Naive B cell (primary cell): ENCODE results near the gene TIMM10B. TPM values are rescaled to one million over a fixed set of nuclear protein-coding genes. Genes with fewer than 3 reads are reported as not detected.
A peak's percentile ranks its signal among the peaks of the same experiment; 100 is the strongest.

Source experiments
- ATAC-seq, 2 donors: fragments of 150-1000 bp; cut with Tn5 transposase; 2 replicates each; pipeline ENCODE4 v1.10.0; 2021; ENCODE audit warnings: low read depth in 2 of 2, mild to moderate bottlenecking in 2 of 2, moderate library complexity in 2 of 2
- DNase-seq: peaks from one replicate; pipeline ENCODE4 v3.0.0; 2022
- H3K27ac Mint-ChIP-seq, 6 donors: one replicate each; pipeline ENCODE4 v1.8.0; 2020 to 2022; ENCODE audit warnings: mild to moderate bottlenecking in 6 of 6, mixed read lengths in 6 of 6, moderate library complexity in 5 of 6, inconsistent platforms in 2 of 6
- H3K27me3 Mint-ChIP-seq, 3 donors: one replicate each; pipeline ENCODE4 v1.8.0; 2021 to 2022; ENCODE audit warnings: mixed read lengths in 3 of 3, mild to moderate bottlenecking in 1 of 3
- H3K36me3 Mint-ChIP-seq, 2 donors: one replicate each; pipeline ENCODE4 v1.8.0; 2020 to 2022; ENCODE audit warnings: mixed read lengths in 2 of 2, inconsistent platforms in 1 of 2, mild to moderate bottlenecking in 1 of 2
- H3K4me1 Mint-ChIP-seq, 3 donors: one replicate each; pipeline ENCODE4 v1.8.0; 2020 to 2022; ENCODE audit warnings: mixed read lengths in 3 of 3, inconsistent platforms in 1 of 3, mild to moderate bottlenecking in 1 of 3, moderate library complexity in 1 of 3
- H3K4me3 Mint-ChIP-seq, 8 donors: one replicate each; pipeline ENCODE4 v1.8.0; 2020 to 2022; ENCODE audit warnings: mild to moderate bottlenecking in 8 of 8, mixed read lengths in 8 of 8, moderate library complexity in 8 of 8, inconsistent platforms in 2 of 8
- H3K9me3 Mint-ChIP-seq, 7 donors: one replicate each; pipeline ENCODE4 v1.8.0; 2020 to 2022; ENCODE audit warnings: mixed read lengths in 7 of 7, mild to moderate bottlenecking in 5 of 7, inconsistent platforms in 2 of 7, moderate library complexity in 1 of 7
- polyA plus RNA-seq, 6 donors: library from polyadenylated mRNA; unstranded; fragments of 300-500 nt; fragmentation: Illumina TruSeq; gene quantifications; one replicate each; pipeline ENCODE4 v1.2.3, GENCODE V29; 2021; ENCODE audit warnings: low read depth in 6 of 6

TIMM10B gene
- polyA plus RNA-seq, 6 donors from 2014 or later, result 22.0 to 43.4 (median 30.4) TPM

GRCh38 chr11:6475936-6476335, 5.4 kb upstream of the TIMM10B start:
- no peaks in the 10 kb centered on the region for H3K36me3 Mint-ChIP-seq
- ATAC-seq (no peak), DNase-seq (no peak)
- peaks cover 19 to 54% (median 42%) of the 10 kb centered on the region in 3 donors for H3K4me1 Mint-ChIP-seq
- no peaks in the 10 kb centered on the region for H3K27me3 Mint-ChIP-seq
- H3K27ac Mint-ChIP-seq, result peak overlapping the region in 3 of 6 donors; percentile 6 to 69 (median 47)
- H3K4me3 Mint-ChIP-seq, result peak overlapping the region in 2 of 8 donors; percentile 84 to 87
- no peaks in the 10 kb centered on the region for H3K9me3 Mint-ChIP-seq

GRCh38 chr11:6476571-6476970, 4.7 kb upstream of the TIMM10B start:
- H3K4me3 Mint-ChIP-seq, result peak overlapping the region in 1 of 8 donors; percentile 87
- no peaks in the 10 kb centered on the region for H3K27me3 Mint-ChIP-seq
- ATAC-seq (no peak), DNase-seq (no peak)
- H3K9me3 Mint-ChIP-seq, result no peaks in the 10 kb centered on the region
- H3K27ac Mint-ChIP-seq, result peak overlapping the region in 3 of 6 donors; percentile 29 to 66 (median 54)
- H3K36me3 Mint-ChIP-seq, result no peaks in the 10 kb centered on the region
- peaks cover 20 to 58% (median 47%) of the 10 kb centered on the region in 3 donors for H3K4me1 Mint-ChIP-seq

GRCh38 chr11:6480299-6480914, 894 bp upstream of the TIMM10B start:
- H3K4me1 Mint-ChIP-seq, result peaks cover 29 to 52% (median 45%) of the 10 kb centered on the region in 3 donors
- ATAC-seq (no peak), DNase-seq (no peak)
- peak overlapping the region; percentile 96 to 99 (median 98) for H3K27ac Mint-ChIP-seq
- H3K9me3 Mint-ChIP-seq, result no peaks in the 10 kb centered on the region
- H3K27me3 Mint-ChIP-seq, result no peaks in the 10 kb centered on the region
- H3K36me3 Mint-ChIP-seq, result peaks cover 8 to 11% of the 10 kb centered on the region in 2 donors
- H3K4me3 Mint-ChIP-seq, result peak overlapping the region; percentile 91 to 98 (median 97)

- Mint-ChIP-seq H3K36me3 (peaks cover 8 to 11% of the 10 kb centered on the region in 2 donors), H3K9me3 (no peaks in the 10 kb centered on the region), H3K4me3 (peak overlapping the region; percentile 91 to 98 (median 97)), H3K4me1 (peaks cover 29 to 46% (median 45%) of the 10 kb centered on the region in 3 donors), H3K27ac (peak overlapping the region; percentile 96 to 99 (median 98)), H3K27me3 (no peaks in the 10 kb centered on the region)
- DNase-seq, result no peak
- no peak for ATAC-seq
Observed at GRCh38 chr11:6481924-6482275, 599 bp downstream of the TIMM10B start.

GRCh38 chr11:6482441-6482840, 1.1 kb downstream of the TIMM10B start:
- Mint-ChIP-seq H3K4me3 (peak overlapping the region; percentile 54 to 98 (median 96)), H3K36me3 (peaks cover 8 to 11% of the 10 kb centered on the region in 2 donors), H3K27ac (peak overlapping the region; percentile 39 to 99 (median 95)), H3K27me3 (no peaks in the 10 kb centered on the region), H3K9me3 (no peaks in the 10 kb centered on the region), H3K4me1 (peaks cover 29 to 46% (median 45%) of the 10 kb centered on the region in 3 donors)
- ATAC-seq (no peak), DNase-seq (no peak)

- Mint-ChIP-seq H3K9me3 (no peaks in the 10 kb centered on the region), H3K4me3 (peak overlapping the region; percentile 12 to 98 (median 92)), H3K27me3 (no peaks in the 10 kb centered on the region), H3K36me3 (peaks cover 8 to 11% of the 10 kb centered on the region in 2 donors), H3K27ac (peak overlapping the region; percentile 39 to 98 (median 78)), H3K4me1 (peaks cover 29 to 45% (median 44%) of the 10 kb centered on the region in 3 donors)
- ATAC-seq (no peak), DNase-seq (no peak)
Observed at GRCh38 chr11:6483015-6483414, 1.7 kb downstream of the TIMM10B start.

GRCh38 chr11:6485661-6486060, 4.4 kb downstream of the TIMM10B start:
- no peak overlapping the region for H3K27ac Mint-ChIP-seq
- DNase-seq (no peak), ATAC-seq (no peak)
- H3K9me3 Mint-ChIP-seq, result no peaks in the 10 kb centered on the region
- peaks cover 16 to 38% (median 27%) of the 10 kb centered on the region in 3 donors for H3K4me1 Mint-ChIP-seq
- no peaks in the 10 kb centered on the region for H3K27me3 Mint-ChIP-seq
- H3K36me3 Mint-ChIP-seq, result peaks cover 11% of the 10 kb centered on the region in 2 donors
- H3K4me3 Mint-ChIP-seq, result no peak overlapping the region

GRCh38 chr11:6486256-6486655, 5.0 kb downstream of the TIMM10B start:
- Mint-ChIP-seq H3K4me3 (no peak overlapping the region), H3K27ac (no peak overlapping the region), H3K36me3 (peaks cover 11% of the 10 kb centered on the region in 2 donors), H3K9me3 (no peaks in the 10 kb centered on the region), H3K27me3 (no peaks in the 10 kb centered on the region), H3K4me1 (peaks cover 12 to 32% (median 21%) of the 10 kb centered on the region in 3 donors)
- ATAC-seq (no peak), DNase-seq (no peak)

- Mint-ChIP-seq H3K27ac (no peak overlapping the region), H3K36me3 (peaks cover 11% of the 10 kb centered on the region in 2 donors), H3K4me3 (no peak overlapping the region), H3K4me1 (peaks cover 12 to 26% (median 21%) of the 10 kb centered on the region in 3 donors), H3K9me3 (no peaks in the 10 kb centered on the region), H3K27me3 (no peaks in the 10 kb centered on the region)
- ATAC-seq, result no peak
- no peak for DNase-seq
Observed at GRCh38 chr11:6486938-6487337, 5.6 kb downstream of the TIMM10B start.

- Mint-ChIP-seq H3K36me3 (peaks cover 13 to 15% of the 10 kb centered on the region in 2 donors), H3K27ac (peak overlapping the region in 1 of 6 donors; percentile 48), H3K4me3 (no peak overlapping the region), H3K27me3 (no peaks in the 10 kb centered on the region), H3K4me1 (peaks cover 7 to 13% (median 11%) of the 10 kb centered on the region in 3 donors), H3K9me3 (no peaks in the 10 kb centered on the region)
- DNase-seq, result no peak
- no peak for ATAC-seq
Observed at GRCh38 chr11:6488342-6488741, 7.0 kb downstream of the TIMM10B start.

- Mint-ChIP-seq H3K9me3 (no peaks in the 10 kb centered on the region), H3K27me3 (no peaks in the 10 kb centered on the region), H3K4me3 (no peak overlapping the region), H3K27ac (peak overlapping the region in 3 of 6 donors; percentile 3 to 67 (median 4)), H3K4me1 (peaks cover 4 to 11% (median 7%) of the 10 kb centered on the region in 3 donors), H3K36me3 (peaks cover 12% of the 10 kb centered on the region in 2 donors)
- ATAC-seq, result no peak
- DNase-seq, result no peak
Observed at GRCh38 chr11:6488821-6489220, 7.5 kb downstream of the TIMM10B start.

GRCh38 chr11:6489306-6489705, 8.0 kb downstream of the TIMM10B start:
- no peak for ATAC-seq
- H3K27me3 Mint-ChIP-seq, result no peaks in the 10 kb centered on the region
- DNase-seq, result no peak
- no peaks in the 10 kb centered on the region for H3K9me3 Mint-ChIP-seq
- H3K36me3 Mint-ChIP-seq, result peaks cover 12% of the 10 kb centered on the region in 2 donors
- no peak overlapping the region for H3K4me3 Mint-ChIP-seq
- H3K4me1 Mint-ChIP-seq, result peaks cover 4 to 14% (median 7%) of the 10 kb centered on the region in 3 donors
- H3K27ac Mint-ChIP-seq, result peak overlapping the region in 4 of 6 donors; percentile 3 to 67 (median 16)

GRCh38 chr11:6497069-6497839, 16.0 kb downstream of the TIMM10B start, which contains the start of gene DNHD1:
Gene DNHD1 (plus strand): TSS chr11:6497280. CDS start chr11:6498216, 936 bp downstream.
- H3K27ac Mint-ChIP-seq, result peak within 1 kb of the TSS in 3 of 6 donors; percentile 12 to 59 (median 47)
- no peak within 1 kb of the TSS for H3K4me3 Mint-ChIP-seq
- peaks cover 8 to 14% (median 8%) of the 10 kb centered on the region in 3 donors for H3K4me1 Mint-ChIP-seq
- peaks cover 9 to 14% of the 10 kb centered on the region in 2 donors for H3K36me3 Mint-ChIP-seq
- DNase-seq (no peak), ATAC-seq (no peak)
- H3K9me3 Mint-ChIP-seq, result no peaks in the 10 kb centered on the region
- no peaks in the 10 kb centered on the region for H3K27me3 Mint-ChIP-seq
